Neural cell (in vitro differentiated cells): ENCODE measurements around the gene NEDD4L. TPM values are rescaled to one million over a fixed set of nuclear protein-coding genes. Genes with fewer than 3 reads are reported as not detected.
A peak's percentile ranks its signal among the peaks of the same experiment; 100 is the strongest.

Source experiments
- H2AFZ ChIP-seq: fragments of 200-600, 300-800 bp; sonication (generic), shearing (Covaris generic); 2 replicates; pipeline ENCODE4 v1.6.0; 2014; ENCODE audit warnings: low read depth, mild to moderate bottlenecking, antibody characterized with exemption, low read length, moderate library complexity
- H3F3A ChIP-seq: fragments of 200-600 bp; shearing (Covaris generic); 2 replicates; pipeline ENCODE4 v1.6.1; 2016; ENCODE audit warnings: mild to moderate bottlenecking, moderate library complexity, mixed read lengths, antibody characterized with exemption, low read length; ENCODE audit not compliant: insufficient read depth, poor library complexity, severe bottlenecking
- H3K27ac ChIP-seq: fragments of 200-600, 300-800 bp; sonication (generic), shearing (Covaris generic); 2 replicates; pipeline ENCODE4 v1.5.1; 2014; ENCODE audit warnings: mild to moderate bottlenecking, low read length, moderate library complexity
- H3K27me3 ChIP-seq: fragments of 300-800, 200-600 bp; sonication (generic), shearing (Covaris generic); 2 replicates; pipeline ENCODE4 v1.6.0; 2014; ENCODE audit warnings: mild to moderate bottlenecking, low read depth, low read length, moderate library complexity; ENCODE audit not compliant: insufficient read depth
- H3K36me3 ChIP-seq: fragments of 300-800, 200-600 bp; sonication (generic), shearing (Covaris generic); 2 replicates; pipeline ENCODE4 v1.5.1; 2014; ENCODE audit warnings: mild to moderate bottlenecking, antibody characterized with exemption, low read length, moderate library complexity; ENCODE audit not compliant: insufficient read depth
- H3K4me2 ChIP-seq: fragments of 300-800, 200-600 bp; sonication (generic), shearing (Covaris generic); 2 replicates; pipeline ENCODE4 v1.6.0; 2014; ENCODE audit warnings: mild to moderate bottlenecking, low read length
- H3K4me3 ChIP-seq: fragments of 300-800, 200-600 bp; sonication (generic), shearing (Covaris generic); 2 replicates; pipeline ENCODE4 v1.5.1; 2014; ENCODE audit warnings: mild to moderate bottlenecking, low read length, moderate library complexity
- H3K79me2 ChIP-seq: fragments of 200-600 bp; shearing (Covaris generic); replicated peaks from 2 replicates; pipeline ENCODE4 v1.6.0; 2014; ENCODE audit warnings: mild to moderate bottlenecking, low read length, moderate library complexity; ENCODE audit not compliant: insufficient read depth
- H3K9ac ChIP-seq: fragments of 300-800, 200-600 bp; sonication (generic), shearing (Covaris generic); 2 replicates; pipeline ENCODE4 v1.6.1; 2016; ENCODE audit warnings: mild to moderate bottlenecking, low read length, mixed read lengths
- H3K9me2 ChIP-seq: fragments of 200-600 bp; shearing (Covaris generic); 2 replicates; pipeline ENCODE4 v1.6.1; 2016; ENCODE audit warnings: mild to moderate bottlenecking, low read length, mixed read lengths; ENCODE audit not compliant: insufficient read depth
- H3K9me3 ChIP-seq: fragments of 200-600, 300-800 bp; sonication (generic), shearing (Covaris generic); 2 replicates; pipeline ENCODE4 v1.6.1; 2016; ENCODE audit warnings: mild to moderate bottlenecking, mixed run types, low read length, moderate library complexity, mixed read lengths
- H4K20me1 ChIP-seq: fragments of 200-600 bp; shearing (Covaris generic); 2 replicates; pipeline ENCODE4 v1.6.1; 2016; ENCODE audit warnings: mild to moderate bottlenecking, mixed run types; ENCODE audit not compliant: insufficient read depth
- CTCF ChIP-seq: fragments of 450-650 bp; IDR thresholded peaks from 2 replicates; pipeline ENCODE4 v1.5.1; 2014; ENCODE audit warnings: antibody characterized with exemption, mild to moderate bottlenecking, moderate library complexity; ENCODE audit not compliant: poor library complexity, severe bottlenecking
- EP300 ChIP-seq: fragments of 450-650 bp; conservative IDR thresholded peaks from 2 replicates; pipeline ENCODE4 v1.6.1; 2014; ENCODE audit warnings: antibody characterized with exemption, mild to moderate bottlenecking, moderate library complexity; ENCODE audit not compliant: poor library complexity, severe bottlenecking
- EZH2 ChIP-seq: fragments of 200-600, 300-800 bp; shearing (Covaris generic), sonication (generic); IDR thresholded peaks from 2 replicates; pipeline ENCODE4 v1.6.1; 2014; ENCODE audit warnings: antibody characterized with exemption, low read length, borderline replicate concordance, mild to moderate bottlenecking; ENCODE audit not compliant: insufficient read depth, poor library complexity, severe bottlenecking
- MXI1 ChIP-seq: fragments of 450-650 bp; conservative IDR thresholded peaks from 2 replicates; pipeline ENCODE4 v1.6.1; 2014; ENCODE audit warnings: antibody characterized with exemption, mild to moderate bottlenecking; ENCODE audit not compliant: poor library complexity, severe bottlenecking
- POLR2AphosphoS5 ChIP-seq: IDR thresholded peaks from 2 replicates; pipeline ENCODE4 v1.6.1; 2012
- RAD21 ChIP-seq: fragments of 450-650 bp; conservative IDR thresholded peaks from 2 replicates; pipeline ENCODE4 v1.6.1; 2014; ENCODE audit warnings: antibody characterized with exemption, mild to moderate bottlenecking, moderate library complexity
- SMC3 ChIP-seq: fragments of 450-650 bp; conservative IDR thresholded peaks from 2 replicates; pipeline ENCODE4 v1.6.1; 2014; ENCODE audit warnings: antibody characterized with exemption, mild to moderate bottlenecking, moderate library complexity; ENCODE audit not compliant: poor library complexity
- TAF1 ChIP-seq: IDR thresholded peaks from 2 replicates; pipeline ENCODE4 v1.6.1; 2012; ENCODE audit warnings: low read depth
- polyA plus RNA-seq: library from polyadenylated mRNA; depleted of rRNA; stranded (reverse); fragments of >200 nt; gene quantifications from 2 replicates; pipeline ENCODE4 v1.2.3, GENCODE V29; 2014
- TF ChIP-seq, protein P1 (sequence below): IDR thresholded peaks from 2 replicates; pipeline ENCODE4 v1.6.1; 2012; ENCODE audit warnings: borderline replicate concordance

The NEDD4L gene
- polyA plus RNA-seq, 1 donor from 2014 or later, result 97.9 TPM

GRCh38 chr18:58247363-58247834 lies 203.4 kb downstream of the NEDD4L start:
- H3K4me3 ChIP-seq, result peak overlapping the region; percentile 57
- H2AFZ ChIP-seq, result no peak overlapping the region
- H3K9ac ChIP-seq, result peak overlapping the region; percentile 55
- peak; percentile 41 for TF ChIP-seq MXI1
- no peak for TF ChIP-seq SMC3
- peak; percentile 87 for TF ChIP-seq POLR2AphosphoS5
- peak; percentile 50 for TF ChIP-seq EP300
- TF ChIP-seq CTCF, result no peak
- peaks cover 4% of the 10 kb centered on the region for H3K36me3 ChIP-seq
- no peaks in the 10 kb centered on the region for H3K27me3 ChIP-seq
- H3F3A ChIP-seq, result no peaks in the 10 kb centered on the region
- peak overlapping the region; percentile 85 for H3K4me2 ChIP-seq
- no peaks in the 10 kb centered on the region for H3K9me2 ChIP-seq
- H3K79me2 ChIP-seq, result peaks cover 28% of the 10 kb centered on the region
- peak overlapping the region; percentile 53 for H3K27ac ChIP-seq
- H3K9me3 ChIP-seq, result no peaks in the 10 kb centered on the region
- peaks cover 4% of the 10 kb centered on the region for H4K20me1 ChIP-seq

DNA sequence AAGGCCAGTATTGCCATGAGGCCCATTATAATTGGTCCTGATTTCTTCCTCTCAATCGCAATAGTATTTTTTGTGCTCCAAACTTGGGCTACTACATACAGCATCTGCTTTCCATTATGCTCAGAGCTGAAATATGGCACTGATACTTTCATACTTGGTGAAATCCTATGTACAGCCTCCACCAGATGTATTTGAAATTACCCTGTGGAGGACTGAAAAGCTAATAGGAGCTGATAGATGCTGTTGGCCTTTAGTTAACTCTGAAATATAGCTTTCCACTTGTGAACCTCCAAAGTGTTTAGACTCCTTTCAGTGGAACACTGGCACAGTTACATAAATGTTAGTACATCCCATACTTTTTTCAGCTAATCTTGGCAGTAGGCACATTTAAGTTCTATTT lies 205.7 kb downstream of the NEDD4L start:
- no peak overlapping the region for H3K9ac ChIP-seq
- TF ChIP-seq MXI1 (no peak), RAD21 (no peak), EZH2 (no peak), TAF1 (no peak), EP300 (no peak), CTCF (no peak), SMC3 (no peak), POLR2AphosphoS5 (no peak)
- TF ChIP-seq, protein P1, sequence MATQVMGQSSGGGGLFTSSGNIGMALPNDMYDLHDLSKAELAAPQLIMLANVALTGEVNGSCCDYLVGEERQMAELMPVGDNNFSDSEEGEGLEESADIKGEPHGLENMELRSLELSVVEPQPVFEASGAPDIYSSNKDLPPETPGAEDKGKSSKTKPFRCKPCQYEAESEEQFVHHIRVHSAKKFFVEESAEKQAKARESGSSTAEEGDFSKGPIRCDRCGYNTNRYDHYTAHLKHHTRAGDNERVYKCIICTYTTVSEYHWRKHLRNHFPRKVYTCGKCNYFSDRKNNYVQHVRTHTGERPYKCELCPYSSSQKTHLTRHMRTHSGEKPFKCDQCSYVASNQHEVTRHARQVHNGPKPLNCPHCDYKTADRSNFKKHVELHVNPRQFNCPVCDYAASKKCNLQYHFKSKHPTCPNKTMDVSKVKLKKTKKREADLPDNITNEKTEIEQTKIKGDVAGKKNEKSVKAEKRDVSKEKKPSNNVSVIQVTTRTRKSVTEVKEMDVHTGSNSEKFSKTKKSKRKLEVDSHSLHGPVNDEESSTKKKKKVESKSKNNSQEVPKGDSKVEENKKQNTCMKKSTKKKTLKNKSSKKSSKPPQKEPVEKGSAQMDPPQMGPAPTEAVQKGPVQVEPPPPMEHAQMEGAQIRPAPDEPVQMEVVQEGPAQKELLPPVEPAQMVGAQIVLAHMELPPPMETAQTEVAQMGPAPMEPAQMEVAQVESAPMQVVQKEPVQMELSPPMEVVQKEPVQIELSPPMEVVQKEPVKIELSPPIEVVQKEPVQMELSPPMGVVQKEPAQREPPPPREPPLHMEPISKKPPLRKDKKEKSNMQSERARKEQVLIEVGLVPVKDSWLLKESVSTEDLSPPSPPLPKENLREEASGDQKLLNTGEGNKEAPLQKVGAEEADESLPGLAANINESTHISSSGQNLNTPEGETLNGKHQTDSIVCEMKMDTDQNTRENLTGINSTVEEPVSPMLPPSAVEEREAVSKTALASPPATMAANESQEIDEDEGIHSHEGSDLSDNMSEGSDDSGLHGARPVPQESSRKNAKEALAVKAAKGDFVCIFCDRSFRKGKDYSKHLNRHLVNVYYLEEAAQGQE, result no peak
- no peak overlapping the region for H2AFZ ChIP-seq
- no peaks in the 10 kb centered on the region for H3F3A ChIP-seq
- peaks cover 14% of the 10 kb centered on the region for H3K79me2 ChIP-seq
- H4K20me1 ChIP-seq, result peaks cover 4% of the 10 kb centered on the region
- H3K9me3 ChIP-seq, result no peaks in the 10 kb centered on the region
- no peak overlapping the region for H3K27ac ChIP-seq
- H3K9me2 ChIP-seq, result no peaks in the 10 kb centered on the region
- no peak overlapping the region for H3K4me2 ChIP-seq
- peaks cover 4% of the 10 kb centered on the region for H3K36me3 ChIP-seq
- H3K4me3 ChIP-seq, result no peak overlapping the region
- H3K27me3 ChIP-seq, result no peaks in the 10 kb centered on the region
